GM23338 (cell line): ENCODE data around the gene DHRS2. TPM values are rescaled to one million over a fixed set of nuclear protein-coding genes. Genes with fewer than 3 reads are reported as not detected.
"Not testable (repeated sequence)": the region's sequence is repeated elsewhere in the genome, so short reads cannot be mapped to it uniquely, and the experiment has no call there.

Experiments
- ATAC-seq: fragments of 200-7000 bp; cut with Tn5 transposase; 3 replicates; pipeline ENCODE4 v1.9.1; 2020
- DNase-seq: peaks from one replicate; pipeline ENCODE4 v3.0.0-alpha.2; 2015; ENCODE audit warnings: low spot score
- H2AFZ ChIP-seq: fragments of 200-600 bp; sonication (generic); 2 replicates; pipeline ENCODE4 v1.8.0; 2016; ENCODE audit warnings: antibody characterized with exemption, mild to moderate bottlenecking, moderate library complexity
- H3F3A ChIP-seq: fragments of 200-600 bp; sonication (generic); replicated peaks from 2 replicates; pipeline ENCODE4 v1.8.0; 2017; ENCODE audit warnings: antibody characterized with exemption, mixed run types, low read depth
- H3K27ac ChIP-seq: fragments of 200-600 bp; sonication (generic); 2 replicates; pipeline ENCODE4 v1.6.1; 2016; ENCODE audit warnings: low read depth
- H3K27me3 ChIP-seq: fragments of 200-600 bp; sonication (generic); 2 replicates; pipeline ENCODE4 v1.8.0; 2016; ENCODE audit warnings: mild to moderate bottlenecking, mixed run types, moderate library complexity; ENCODE audit not compliant: insufficient read depth
- H3K36me3 ChIP-seq: fragments of 200-600 bp; sonication (generic); 2 replicates; pipeline ENCODE4 v1.8.0; 2016; ENCODE audit warnings: mild to moderate bottlenecking; ENCODE audit not compliant: insufficient read depth
- H3K4me1 ChIP-seq: fragments of 200-600 bp; sonication (generic); 2 replicates; pipeline ENCODE4 v1.8.0; 2016; ENCODE audit warnings: mild to moderate bottlenecking, moderate library complexity; ENCODE audit not compliant: insufficient read depth
- H3K4me2 ChIP-seq: fragments of 200-600 bp; sonication (generic); 2 replicates; pipeline ENCODE4 v1.7.1; 2017; ENCODE audit warnings: mixed run types
- H3K4me3 ChIP-seq: fragments of 200-600 bp; sonication (generic); 2 replicates; pipeline ENCODE4 v1.6.1; 2016; ENCODE audit warnings: mixed run types
- H3K79me2 ChIP-seq: fragments of 200-600 bp; sonication (generic); replicated peaks from 2 replicates; pipeline ENCODE4 v1.8.0; 2017; ENCODE audit warnings: mild to moderate bottlenecking; ENCODE audit not compliant: insufficient read depth
- H3K9me2 ChIP-seq: fragments of 200-600 bp; sonication (generic); 2 replicates; pipeline ENCODE4 v1.8.0; 2017; ENCODE audit not compliant: insufficient read depth
- H4K20me1 ChIP-seq: fragments of 200-600 bp; sonication (generic); replicated peaks from 2 replicates; pipeline ENCODE4 v1.8.0; 2017; ENCODE audit warnings: mild to moderate bottlenecking; ENCODE audit not compliant: insufficient read depth
- H3K27ac Mint-ChIP-seq: 2 replicates; pipeline ENCODE4 v1.8.0; 2020; ENCODE audit warnings: inconsistent platforms, mild to moderate bottlenecking, moderate library complexity, mixed read lengths
- H3K27me3 Mint-ChIP-seq: 3 replicates; pipeline ENCODE4 v1.8.0; 2022; ENCODE audit warnings: low read depth, mild to moderate bottlenecking, moderate library complexity, mixed read lengths, inconsistent platforms; ENCODE audit not compliant: insufficient read depth, poor library complexity
- H3K36me3 Mint-ChIP-seq: 3 replicates; pipeline ENCODE4 v1.8.0; 2021; ENCODE audit warnings: low read depth, mild to moderate bottlenecking, inconsistent platforms, moderate library complexity, mixed read lengths
- H3K4me1 Mint-ChIP-seq: 3 replicates; pipeline ENCODE4 v1.8.0; 2020; ENCODE audit warnings: mild to moderate bottlenecking, inconsistent platforms, mixed read lengths
- H3K4me3 Mint-ChIP-seq: 3 replicates; pipeline ENCODE4 v1.8.0; 2021; ENCODE audit warnings: moderate library complexity, mild to moderate bottlenecking, inconsistent platforms, mixed read lengths
- H3K9me3 Mint-ChIP-seq: 3 replicates; pipeline ENCODE4 v1.8.0; 2020; ENCODE audit warnings: moderate library complexity, mild to moderate bottlenecking, inconsistent platforms, mixed read lengths
- NANOG ChIP-seq: IDR thresholded peaks from 2 replicates; pipeline ENCODE4 v1.6.1; 2016; ENCODE audit warnings: antibody characterized with exemption, borderline replicate concordance
- REST ChIP-seq: IDR thresholded peaks from one replicate; pipeline ENCODE4 v1.6.1; 2018; ENCODE audit warnings: antibody characterized with exemption; ENCODE audit not compliant: unreplicated experiment
- polyA plus RNA-seq: library from polyadenylated mRNA; unstranded; fragments of >200 nt; fragmentation: Nextera tagmentation; extraction: Ambion mirVana; gene quantifications from 2 replicates; pipeline ENCODE4 v1.2.1, GENCODE V29; 2016
- total RNA-seq: library from RNA; depleted of rRNA; stranded (reverse); fragments of >200 nt; shearing (Covaris generic); gene quantifications from 2 replicates; pipeline ENCODE4 v1.2.3, GENCODE V29; 2014
- TF ChIP-seq, protein P1 (sequence below), 2 experiments: fragments of 200-600 bp in 1 of 2; sonication (generic) in 1 of 2; conservative IDR thresholded peaks; 2 replicates each; pipeline versions ENCODE4 v1.5.1 to v1.6.1; 2016 to 2017; ENCODE audit warnings: antibody characterized with exemption in 2 of 2, low read depth in 2 of 2, mild to moderate bottlenecking in 2 of 2, moderate library complexity in 1 of 2

DHRS2 gene
- total and polyA plus RNA-seq, 2 experiments from 2014 or later, result 0.42 to 0.48 TPM

DNA sequence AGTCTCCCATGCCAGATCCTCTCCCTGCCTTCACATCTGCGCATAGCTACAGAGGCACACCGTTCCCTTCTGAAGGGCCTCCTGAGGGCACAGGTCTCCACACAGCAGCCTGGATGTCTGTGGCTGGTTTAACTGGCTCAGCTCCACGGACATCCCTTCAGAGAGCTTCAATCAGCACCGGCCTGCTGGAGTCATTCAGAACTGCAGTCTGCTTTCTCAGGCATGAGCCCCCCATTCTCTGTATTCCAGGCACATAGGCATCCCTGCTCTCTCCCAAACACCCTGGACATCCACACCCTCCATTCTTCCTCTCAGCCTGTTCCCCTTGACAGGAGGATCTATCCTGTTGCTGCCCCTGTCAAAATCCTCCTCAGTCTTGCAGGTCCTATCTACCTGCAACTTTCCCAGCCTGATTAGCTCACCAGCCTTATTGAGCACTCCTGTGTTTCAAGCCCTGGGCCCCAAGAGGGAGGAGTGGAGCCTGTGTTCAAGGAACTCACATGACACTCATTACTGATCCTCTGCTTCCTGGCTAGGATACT is 2.9 kb upstream of the DHRS2 start (continued):
- TF ChIP-seq REST, result no peak
- TF ChIP-seq, protein P1, sequence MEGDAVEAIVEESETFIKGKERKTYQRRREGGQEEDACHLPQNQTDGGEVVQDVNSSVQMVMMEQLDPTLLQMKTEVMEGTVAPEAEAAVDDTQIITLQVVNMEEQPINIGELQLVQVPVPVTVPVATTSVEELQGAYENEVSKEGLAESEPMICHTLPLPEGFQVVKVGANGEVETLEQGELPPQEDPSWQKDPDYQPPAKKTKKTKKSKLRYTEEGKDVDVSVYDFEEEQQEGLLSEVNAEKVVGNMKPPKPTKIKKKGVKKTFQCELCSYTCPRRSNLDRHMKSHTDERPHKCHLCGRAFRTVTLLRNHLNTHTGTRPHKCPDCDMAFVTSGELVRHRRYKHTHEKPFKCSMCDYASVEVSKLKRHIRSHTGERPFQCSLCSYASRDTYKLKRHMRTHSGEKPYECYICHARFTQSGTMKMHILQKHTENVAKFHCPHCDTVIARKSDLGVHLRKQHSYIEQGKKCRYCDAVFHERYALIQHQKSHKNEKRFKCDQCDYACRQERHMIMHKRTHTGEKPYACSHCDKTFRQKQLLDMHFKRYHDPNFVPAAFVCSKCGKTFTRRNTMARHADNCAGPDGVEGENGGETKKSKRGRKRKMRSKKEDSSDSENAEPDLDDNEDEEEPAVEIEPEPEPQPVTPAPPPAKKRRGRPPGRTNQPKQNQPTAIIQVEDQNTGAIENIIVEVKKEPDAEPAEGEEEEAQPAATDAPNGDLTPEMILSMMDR (conservative IDR thresholded peaks at IDR 0.05; ENCODE audit: low read depth in 2 of 2), result no peak
- TF ChIP-seq NANOG, result no peak

GRCh38 chr14:23634698-23635412 is 1.3 kb upstream of the DHRS2 start:
- H3K27me3 Mint-ChIP-seq, result peaks cover 13% of the 10 kb centered on the region
- not testable (repeated sequence) for DNase-seq, H3F3A ChIP-seq, H3K27ac Mint-ChIP-seq, H3K27ac ChIP-seq, H3K4me1 ChIP-seq, H3K4me2 ChIP-seq, ATAC-seq, H3K4me3 ChIP-seq, H3K9me2 ChIP-seq, H3K27me3 ChIP-seq, H3K4me3 Mint-ChIP-seq, H3K9me3 Mint-ChIP-seq, H3K36me3 Mint-ChIP-seq, H3K36me3 ChIP-seq, H2AFZ ChIP-seq, H3K79me2 ChIP-seq, H4K20me1 ChIP-seq
- peaks cover 17% of the 10 kb centered on the region for H3K4me1 Mint-ChIP-seq

DNA sequence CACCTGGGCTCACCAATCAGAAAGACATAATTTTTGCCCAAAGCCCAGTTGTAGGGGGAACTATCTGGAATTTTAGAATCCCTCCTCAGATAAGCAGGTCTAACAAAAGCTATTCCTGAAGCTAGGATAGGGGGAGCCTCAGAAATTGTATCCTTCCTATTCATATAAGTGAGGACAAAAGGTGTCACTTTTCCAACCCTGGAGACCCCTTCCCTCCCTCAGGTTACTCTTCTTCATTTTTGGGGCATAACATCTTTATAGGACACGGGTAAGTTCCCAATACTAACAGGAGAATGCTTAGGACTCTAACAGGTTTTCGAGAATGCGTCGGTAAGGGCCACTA is 1.1 kb downstream of the DHRS2 start:
- DNase-seq, H3K9me2 ChIP-seq, H3K36me3 Mint-ChIP-seq, H2AFZ ChIP-seq, H3K9me3 Mint-ChIP-seq, H3K36me3 ChIP-seq, H3F3A ChIP-seq, ATAC-seq, H3K27me3 ChIP-seq, H3K4me1 Mint-ChIP-seq, H3K79me2 ChIP-seq, H3K27me3 Mint-ChIP-seq, H3K27ac Mint-ChIP-seq, H3K4me2 ChIP-seq, H3K4me3 Mint-ChIP-seq, H4K20me1 ChIP-seq, H3K4me3 ChIP-seq, H3K27ac ChIP-seq, H3K4me1 ChIP-seq: not testable (repeated sequence)

GRCh38 chr14:23637655-23638413 is 1.7 kb downstream of the DHRS2 start:
- not testable (repeated sequence) for H3K4me1 ChIP-seq, H3K9me3 Mint-ChIP-seq, H3K4me2 ChIP-seq, H3K36me3 Mint-ChIP-seq, ATAC-seq, H3K79me2 ChIP-seq, H3K27ac ChIP-seq, H3K36me3 ChIP-seq, H3K4me3 ChIP-seq, DNase-seq, H3K27me3 ChIP-seq, H4K20me1 ChIP-seq, H3K27me3 Mint-ChIP-seq, H3F3A ChIP-seq, H3K27ac Mint-ChIP-seq, H3K4me1 Mint-ChIP-seq, H2AFZ ChIP-seq, H3K9me2 ChIP-seq, H3K4me3 Mint-ChIP-seq
